ENCODE measurements around the gene NLGN4Y.

DNA sequence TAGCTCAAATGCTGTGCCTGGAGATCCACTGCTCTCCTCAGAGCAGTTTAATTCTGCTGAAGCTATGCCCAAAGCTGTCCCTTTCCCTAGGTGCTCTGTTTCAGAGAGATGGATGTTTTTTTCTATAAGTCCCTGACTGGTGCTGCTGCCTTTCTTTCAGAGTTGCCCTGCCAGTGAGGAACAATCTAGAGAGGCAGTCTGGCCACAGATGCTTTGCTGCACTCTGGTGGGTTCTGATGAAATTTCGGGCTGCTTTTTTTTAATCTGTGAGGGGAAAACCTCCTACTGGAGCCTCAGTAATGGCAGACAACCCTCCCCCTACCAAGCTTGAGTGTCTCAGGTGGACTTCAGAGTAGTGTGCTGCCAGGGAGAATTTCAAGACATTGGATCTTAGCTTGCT lies 93.3 kb downstream of the NLGN4Y start:
- TF ChIP-seq POLR2A (IDR thresholded peaks at IDR 0.05) (no peak), POLR2AphosphoS5 (IDR thresholded peaks at IDR 0.05) (no peak), EP300 (IDR thresholded peaks at IDR 0.05) (no peak)
- TF ChIP-seq, protein P1, sequence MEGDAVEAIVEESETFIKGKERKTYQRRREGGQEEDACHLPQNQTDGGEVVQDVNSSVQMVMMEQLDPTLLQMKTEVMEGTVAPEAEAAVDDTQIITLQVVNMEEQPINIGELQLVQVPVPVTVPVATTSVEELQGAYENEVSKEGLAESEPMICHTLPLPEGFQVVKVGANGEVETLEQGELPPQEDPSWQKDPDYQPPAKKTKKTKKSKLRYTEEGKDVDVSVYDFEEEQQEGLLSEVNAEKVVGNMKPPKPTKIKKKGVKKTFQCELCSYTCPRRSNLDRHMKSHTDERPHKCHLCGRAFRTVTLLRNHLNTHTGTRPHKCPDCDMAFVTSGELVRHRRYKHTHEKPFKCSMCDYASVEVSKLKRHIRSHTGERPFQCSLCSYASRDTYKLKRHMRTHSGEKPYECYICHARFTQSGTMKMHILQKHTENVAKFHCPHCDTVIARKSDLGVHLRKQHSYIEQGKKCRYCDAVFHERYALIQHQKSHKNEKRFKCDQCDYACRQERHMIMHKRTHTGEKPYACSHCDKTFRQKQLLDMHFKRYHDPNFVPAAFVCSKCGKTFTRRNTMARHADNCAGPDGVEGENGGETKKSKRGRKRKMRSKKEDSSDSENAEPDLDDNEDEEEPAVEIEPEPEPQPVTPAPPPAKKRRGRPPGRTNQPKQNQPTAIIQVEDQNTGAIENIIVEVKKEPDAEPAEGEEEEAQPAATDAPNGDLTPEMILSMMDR (IDR thresholded peaks at IDR 0.05) = no peak

All from stomach (tissue), 4 donors.